ENCODE measurements around the gene ATP10A. TPM values are rescaled to one million over a fixed set of nuclear protein-coding genes. Genes with fewer than 3 reads are reported as not detected.

Gene ATP10A
- total RNA-seq, 1 donor from 2014 or later = 1.2 TPM

GRCh38 chr15:25683911-25684310, 179.2 kb downstream of the ATP10A start:
- ATAC-seq (no peak), DNase-seq (no peak)
- intact Hi-C loops (cut with micrococcal nuclease) = no loop called here

GRCh38 chr15:25683415-25683814, 179.7 kb downstream of the ATP10A start:
- intact Hi-C loops (cut with micrococcal nuclease) = no loop called here
- peak; percentile 67 for ATAC-seq
- DNase-seq = no peak

- DNase-seq = peak; percentile 76
- intact Hi-C loops (cut with micrococcal nuclease) = no loop called here
- peak; percentile 83 for ATAC-seq
Measured at GRCh38 chr15:25682340-25682739, 180.8 kb downstream of the ATP10A start.

GRCh38 chr15:25680686-25681025, 182.5 kb downstream of the ATP10A start:
- intact Hi-C loops (cut with micrococcal nuclease) = no loop called here
- DNase-seq (no peak), ATAC-seq (no peak)

- DNase-seq = no peak
- no peak for ATAC-seq
- intact Hi-C loops (cut with micrococcal nuclease) = no loop called here
Measured at GRCh38 chr15:25679964-25680685, 183.0 kb downstream of the ATP10A start.

GRCh38 chr15:25679492-25679891, 183.6 kb downstream of the ATP10A start:
- ATAC-seq = no peak
- intact Hi-C loops (cut with micrococcal nuclease) = no loop called here
- no peak for DNase-seq

GRCh38 chr15:25678500-25678855, 184.6 kb downstream of the ATP10A start:
- intact Hi-C loops (cut with micrococcal nuclease) = no loop called here
- no peak for DNase-seq
- ATAC-seq = no peak

- DNase-seq (no peak), ATAC-seq (no peak)
- intact Hi-C loops (cut with micrococcal nuclease) = no loop called here
Measured at GRCh38 chr15:25677719-25678499, 185.2 kb downstream of the ATP10A start.

GRCh38 chr15:25676070-25676469, 187.1 kb downstream of the ATP10A start:
- DNase-seq = no peak
- ATAC-seq = no peak
- intact Hi-C loops (cut with micrococcal nuclease) = no loop called here

- ATAC-seq (peak; percentile 25), DNase-seq (no peak)
- intact Hi-C loops (cut with micrococcal nuclease) = no loop called here
Measured at GRCh38 chr15:25675396-25675795, 187.7 kb downstream of the ATP10A start.

- intact Hi-C loops (cut with micrococcal nuclease) = no loop called here
- ATAC-seq (peak; percentile 84), DNase-seq (peak; percentile 80)
Measured at GRCh38 chr15:25674913-25675312, 188.2 kb downstream of the ATP10A start.

GRCh38 chr15:25673972-25674371, 189.2 kb downstream of the ATP10A start:
- no peak for DNase-seq
- ATAC-seq = no peak
- intact Hi-C loops (cut with micrococcal nuclease) = no loop called here

- ATAC-seq (no peak), DNase-seq (no peak)
- intact Hi-C loops (cut with micrococcal nuclease) = no loop called here
Measured at GRCh38 chr15:25673351-25673750, 189.8 kb downstream of the ATP10A start.

GRCh38 chr15:25671132-25671531, 192.0 kb downstream of the ATP10A start:
- DNase-seq (no peak), ATAC-seq (peak; percentile 25)
- intact Hi-C loops (cut with micrococcal nuclease) = no loop called here

GRCh38 chr15:25670621-25671020, 192.5 kb downstream of the ATP10A start:
- ATAC-seq (no peak), DNase-seq (no peak)
- intact Hi-C loops (cut with micrococcal nuclease) = no loop called here

- intact Hi-C loops (cut with micrococcal nuclease) = no loop called here
- peak; percentile 92 for ATAC-seq
- peak; percentile 81 for DNase-seq
Measured at GRCh38 chr15:25670025-25670554, 193.0 kb downstream of the ATP10A start.

- DNase-seq (no peak), ATAC-seq (no peak)
- intact Hi-C loops (cut with micrococcal nuclease) = no loop called here
Measured at GRCh38 chr15:25668901-25669300, 194.2 kb downstream of the ATP10A start.

- ATAC-seq (no peak), DNase-seq (no peak)
- intact Hi-C loops (cut with micrococcal nuclease) = no loop called here
Measured at GRCh38 chr15:25668236-25668795, 194.8 kb downstream of the ATP10A start.

- ATAC-seq (no peak), DNase-seq (no peak)
- intact Hi-C loops (cut with micrococcal nuclease) = no loop called here
Measured at GRCh38 chr15:25667829-25668228, 195.3 kb downstream of the ATP10A start.

- ATAC-seq (no peak), DNase-seq (no peak)
- intact Hi-C loops (cut with micrococcal nuclease) = no loop called here
Measured at GRCh38 chr15:25665913-25666312, 197.2 kb downstream of the ATP10A start.
